Eye (tissue), 1 donor: Measurements from ENCODE around the gene ATP2A1.
"Not testable (repeated sequence)": the region's sequence is repeated elsewhere in the genome, so short reads cannot be mapped to it uniquely, and the experiment has no call there.

Experiments
- DNase-seq: peaks from one replicate; pipeline ENCODE4 v3.0.0-alpha.2; 2015

ATP2A1 gene

GRCh38 chr16:28882551-28883160, 4.4 kb downstream of the ATP2A1 start:
- DNase-seq: peak; percentile 86

GRCh38 chr16:28883221-28883996, 5.1 kb downstream of the ATP2A1 start:
- DNase-seq: no peak

- no peak for DNase-seq
These were observed 5.8 kb downstream of the ATP2A1 start for GRCh38 chr16:28884045-28884444.

- DNase-seq: no peak
These were observed 8.7 kb downstream of the ATP2A1 start for GRCh38 chr16:28886945-28887344.

GRCh38 chr16:28890355-28890754, 12.1 kb downstream of the ATP2A1 start:
- DNase-seq: not testable (repeated sequence)

GRCh38 chr16:28891964-28892890, 13.9 kb downstream of the ATP2A1 start:
- no peak for DNase-seq

GRCh38 chr16:28893291-28893690, 15.0 kb downstream of the ATP2A1 start:
- no peak for DNase-seq

- no peak for DNase-seq
These were observed 17.3 kb downstream of the ATP2A1 start for GRCh38 chr16:28895609-28896008.

GRCh38 chr16:28897826-28898225, 19.5 kb downstream of the ATP2A1 start:
- no peak for DNase-seq

GRCh38 chr16:28898266-28898665, 20.0 kb downstream of the ATP2A1 start:
- DNase-seq: no peak

- DNase-seq: no peak
These were observed 20.7 kb downstream of the ATP2A1 start for GRCh38 chr16:28898942-28899341.

GRCh38 chr16:28899882-28900590, 21.7 kb downstream of the ATP2A1 start:
- DNase-seq: no peak

- DNase-seq: no peak
These were observed 22.3 kb downstream of the ATP2A1 start for GRCh38 chr16:28900601-28901000.

- no peak for DNase-seq
These were observed 23.6 kb downstream of the ATP2A1 start for GRCh38 chr16:28901862-28902261.

GRCh38 chr16:28902909-28903308, 24.6 kb downstream of the ATP2A1 start:
- DNase-seq: no peak

GRCh38 chr16:28903344-28904042, 25.2 kb downstream of the ATP2A1 start:
- no peak for DNase-seq

- no peak for DNase-seq
These were observed 26.1 kb downstream of the ATP2A1 start for GRCh38 chr16:28904363-28904762.

- no peak for DNase-seq
These were observed 26.5 kb downstream of the ATP2A1 start for GRCh38 chr16:28904828-28905227.

GRCh38 chr16:28905229-28905754, 27.0 kb downstream of the ATP2A1 start:
- DNase-seq: no peak

GRCh38 chr16:28905800-28906372, 27.6 kb downstream of the ATP2A1 start:
- peak; percentile 38 for DNase-seq
